K562 (cell line): Measurements from ENCODE around the gene DMD. TPM values are rescaled to one million over a fixed set of nuclear protein-coding genes. Genes with fewer than 3 reads are reported as not detected.

Experiments
- ATAC-seq: fragments of 200-7000 bp; cut with Tn5 transposase; 3 replicates; pipeline ENCODE4 v1.9.1; 2020; ENCODE audit warnings: moderate library complexity
- BruUV-seq: library from RNA; stranded (reverse); fragments of 400-500 nt; replicated peaks from 2 replicates; lab custom pipeline; 2021; lab: Mats Ljungman, UMichigan
- CTCF ChIA-PET: fragments of 300-600 bp; formaldehyde crosslinking; extraction: SDS; loops from one replicate; lab custom pipeline; 2021; ENCODE audit warnings: low intra/inter-chr PET ratio; lab: Yijun Ruan, JAX
- POLR2A ChIA-PET: fragments of 300-600, 350-650 bp; sonication (Branson Sonifier 250); formaldehyde crosslinking; extraction: SDS; loops from one replicate; lab custom pipeline; 2021; ENCODE audit warnings: antibody characterized with exemption, inconsistent platforms; lab: Yijun Ruan, JAX
- DNase-seq, 4 experiments: peaks; one replicate each; pipeline versions ENCODE4 v3.0.0 to v3.0.0-alpha.2; 2011 to 2018; ENCODE audit warnings: low spot score in 3 of 4, mixed read lengths in 3 of 4; ENCODE audit errors: extremely low read depth in 1 of 4
- FAIRE-seq: peaks from 2 replicates; lab custom pipeline; 2011; peaks lifted over from hg19 to GRCh38; lab: Jason Lieb, UNC
- H2AFZ ChIP-seq: 2 replicates; pipeline ENCODE4 v1.6.0; 2011; ENCODE audit warnings: low read depth, low read length, control low read depth, inconsistent platforms
- H3K27ac ChIP-seq: fragments of 200-600 bp; 3 replicates; pipeline ENCODE4 v1.8.0; 2011; ENCODE audit warnings: low read depth, mild to moderate bottlenecking, control low read depth, inconsistent platforms, low read length, moderate library complexity, mixed read lengths; ENCODE audit errors: extremely low read depth
- H3K27me3 ChIP-seq, 2 experiments: fragments of 300-600 bp in 1 of 2; 2 replicates in 1 of 2; 3 replicates in 1 of 2; pipeline versions ENCODE4 v1.6.0 to v1.8.0; 2011; ENCODE audit warnings: inconsistent platforms in 2 of 2, low read length in 2 of 2, mild to moderate bottlenecking in 1 of 2, mixed read lengths in 1 of 2, moderate library complexity in 1 of 2; ENCODE audit not compliant: control insufficient read depth in 2 of 2, insufficient read depth in 2 of 2
- H3K36me3 ChIP-seq: fragments of 300-600 bp; 3 replicates; pipeline ENCODE4 v1.8.0; 2011; ENCODE audit warnings: mild to moderate bottlenecking, low read length, inconsistent platforms; ENCODE audit not compliant: control insufficient read depth, insufficient read depth
- H3K4me1 ChIP-seq, 2 experiments: fragments of 200-600 bp in 1 of 2; replicated peaks in 1 of 2; 2 replicates in 1 of 2; 3 replicates in 1 of 2; pipeline versions ENCODE4 v1.5.1 to v1.8.0; 2011; ENCODE audit warnings: inconsistent platforms in 2 of 2, low read length in 2 of 2, mild to moderate bottlenecking in 1 of 2, mixed read lengths in 1 of 2, moderate library complexity in 1 of 2; ENCODE audit not compliant: control insufficient read depth in 2 of 2, insufficient read depth in 2 of 2
- H3K4me2 ChIP-seq: 2 replicates; pipeline ENCODE4 v1.6.1; 2011; ENCODE audit warnings: low read length, control low read depth, inconsistent platforms, mixed read lengths; ENCODE audit not compliant: insufficient read depth
- H3K4me3 ChIP-seq: fragments of 200-600 bp; sonication (generic), shearing (Covaris generic); 2 replicates; pipeline ENCODE4 v1.5.1; 2016; ENCODE audit warnings: control low read depth, inconsistent platforms
- H3K79me2 ChIP-seq: fragments of 200-600 bp; 3 replicates; pipeline ENCODE4 v1.8.0; 2011; ENCODE audit warnings: low read length, inconsistent platforms; ENCODE audit not compliant: control insufficient read depth, insufficient read depth
- H3K9ac ChIP-seq, 2 experiments: 2 replicates each; pipeline versions ENCODE4 v1.6.0 to v1.6.1; 2011; ENCODE audit warnings: low read depth in 2 of 2, low read length in 2 of 2, control low read depth in 1 of 2, inconsistent platforms in 1 of 2, mild to moderate bottlenecking in 1 of 2, mixed read lengths in 1 of 2; ENCODE audit not compliant: insufficient read depth in 1 of 2
- H3K9me1 ChIP-seq: one replicate; pipeline ENCODE4 v1.6.0; 2011; ENCODE audit warnings: inconsistent platforms, mild to moderate bottlenecking, low read length, moderate library complexity; ENCODE audit not compliant: control insufficient read depth, insufficient read depth
- H3K9me3 ChIP-seq: replicated peaks from 2 replicates; pipeline ENCODE4 v1.5.1; 2011; ENCODE audit warnings: low read depth, low read length, inconsistent platforms; ENCODE audit not compliant: control insufficient read depth, insufficient read depth
- H4K20me1 ChIP-seq: replicated peaks from 2 replicates; pipeline ENCODE4 v1.6.1; 2011; ENCODE audit warnings: low read length, inconsistent platforms, mixed read lengths; ENCODE audit not compliant: control insufficient read depth, insufficient read depth
- CCAR2 ChIP-seq: fragments of 200-400 bp; formaldehyde crosslinking; IDR thresholded peaks from 2 replicates; pipeline ENCODE4 v1.6.1; 2017; ENCODE audit warnings: mild to moderate bottlenecking, low read depth, low read length
- E2F3 ChIP-seq: fragments of 250-450 bp; sonication (Bioruptor Pico); IDR thresholded peaks from 2 replicates; pipeline ENCODE4 v1.4.0; 2020; ENCODE audit warnings: mild to moderate bottlenecking
- HMGN3 ChIP-seq: IDR thresholded peaks from 2 replicates; pipeline ENCODE4 v1.6.1; 2011; ENCODE audit warnings: borderline replicate concordance, low read depth, mild to moderate bottlenecking, mixed read lengths, low read length; ENCODE audit not compliant: insufficient read length; ENCODE audit errors: extremely low read depth
- HNRNPH1 ChIP-seq: fragments of 200-400 bp; formaldehyde crosslinking; optimal IDR thresholded peaks from 2 replicates; pipeline ENCODE3; 2017; ENCODE audit warnings: low read depth, mild to moderate bottlenecking, low read length, moderate library complexity
- TRIM28 ChIP-seq: fragments of 450-650 bp; IDR thresholded peaks from 2 replicates; pipeline ENCODE4 v1.6.1; 2017
- ZBTB49 ChIP-seq: sonication (generic); formaldehyde crosslinking; IDR thresholded peaks from 2 replicates; pipeline ENCODE4 v1.8.0; 2022; ENCODE audit warnings: missing genetic modification reagents, mild to moderate bottlenecking, borderline replicate concordance
- ZKSCAN8 ChIP-seq: fragments of 200-800 bp; sonication (Bioruptor generic); IDR thresholded peaks from 2 replicates; pipeline ENCODE4 v1.6.1; 2016; ENCODE audit warnings: missing genetic modification characterization, missing compliant biosample characterization
- ZNF140 ChIP-seq: fragments of 250-450 bp; sonication (Bioruptor Pico); IDR thresholded peaks from 2 replicates; pipeline ENCODE4 v1.8.0; 2021; ENCODE audit warnings: moderate library complexity, mild to moderate bottlenecking, inconsistent platforms
- ZNF444 ChIP-seq: fragments of 250-450 bp; sonication (Bioruptor Pico); IDR thresholded peaks from 2 replicates; pipeline ENCODE4 v1.4.0; 2020; ENCODE audit warnings: mild to moderate bottlenecking, moderate library complexity
- WGBS: fragments of 100-300 bp; shearing (Covaris generic); methylation state at CpG from one replicate; pipeline ENCODE4 v1.1.6; 2016; ENCODE audit warnings: low coverage, mixed read lengths; ENCODE audit not compliant: insufficient coverage; ENCODE audit errors: missing lambda C conversion rate; 5-methylcytosine and 5-hydroxymethylcytosine counted together
- in situ Hi-C: fragments of 300-500 bp; cut with MboI; formaldehyde crosslinking; loops from 4 replicates; pipeline ENCODE4 v1.15.0; 2018; ENCODE audit warnings: inconsistent platforms, mixed read lengths
- intact Hi-C: fragments of 100-400 bp; cut with micrococcal nuclease; formaldehyde crosslinking; loops from 2 replicates; pipeline ENCODE4 v1.14.2; 2022
- polyA plus RNA-seq, 8 experiments: library from polyadenylated mRNA; depleted of rRNA in 4 of 8; stranded (reverse) in 5 of 8; unstranded in 3 of 8; fragments of >200 nt; fragmentation: Nextera tagmentation in 2 of 8; fragmentation: Illumina TruSeq in 1 of 8; extraction: Ambion mirVana in 2 of 8; extraction: Trizol in 1 of 8; gene quantifications; 2 replicates each; pipeline versions ENCODE4 v1.2.1 to v1.2.3, GENCODE V29; 2011 to 2014; ENCODE audit warnings: inconsistent platforms in 1 of 8, missing spikeins in 1 of 8
- total RNA-seq, 7 experiments: library from RNA; depleted of rRNA in 6 of 7; stranded (reverse); fragments of >200 nt in 6 of 7; fragmentation: Illumina TruSeq in 2 of 7; extraction: Trizol in 2 of 7; gene quantifications; 2 replicates each; pipeline versions ENCODE4 v1.2.1 to v1.2.3, GENCODE V29; 2011 to 2021; ENCODE audit warnings: low replicate concordance in 1 of 7

The DMD gene
- total and polyA plus RNA-seq, 9 of the 15 experiments (the other 6 are each of a cell fraction or from before 2014, with no cell fraction given), result 3.8 to 20.4 (median 11.4) TPM

DNA sequence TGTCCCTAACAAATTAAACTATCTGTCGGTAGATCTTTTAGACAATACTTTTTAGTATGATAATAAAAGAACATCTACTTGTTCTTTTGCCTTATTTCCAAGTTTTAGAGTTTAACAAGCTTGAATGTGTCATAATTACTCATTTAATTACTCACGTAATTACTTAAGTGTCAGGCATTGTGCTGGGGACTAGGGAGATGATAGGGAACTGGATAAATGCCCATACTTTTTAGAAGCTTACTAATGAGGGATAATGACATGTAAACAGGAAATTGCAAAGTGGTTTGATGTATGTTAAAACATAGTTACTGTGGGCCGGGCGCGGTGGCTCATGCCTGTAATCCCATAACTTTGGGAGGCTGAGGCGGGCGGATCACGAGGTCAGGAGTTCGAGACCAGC, 158.3 kb downstream of the DMD start:
- intact Hi-C loops, result no loop called here
- no TSS peak for BruUV-seq

DNA sequence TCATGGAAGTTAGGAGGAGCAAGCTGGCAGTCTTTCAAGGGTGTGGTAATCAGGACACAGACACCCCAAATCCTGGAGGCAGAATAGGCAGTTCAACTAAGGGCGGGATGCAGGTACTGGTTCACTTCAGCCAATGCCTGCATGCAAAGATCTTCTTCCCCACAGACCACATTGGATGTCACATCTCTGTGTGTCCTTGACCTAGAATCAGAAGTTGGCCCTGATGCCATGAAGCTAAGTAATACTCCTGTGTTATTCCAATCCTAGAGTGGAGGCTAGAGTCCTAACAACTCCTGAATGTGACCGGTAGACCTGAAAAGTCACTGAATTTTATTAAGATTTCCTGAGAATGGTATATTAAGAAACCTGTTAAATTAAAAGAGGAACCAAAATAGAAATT, 165.5 kb downstream of the DMD start:
- intact Hi-C loops, result no loop called here
- no peaks in the 10 kb centered on the region for H3K36me3 ChIP-seq
- H3K27ac ChIP-seq, result no peak overlapping the region
- FAIRE-seq (no peak), ATAC-seq (no peak), DNase-seq (no peak)
- TF ChIP-seq CCAR2 (no peak), ZNF140 (CRISPR knock-in tag) (no peak), TRIM28 (no peak), HMGN3 (no peak), E2F3 (no peak), ZBTB49 (no peak), ZKSCAN8 (no peak), ZNF444 (CRISPR knock-in tag) (no peak)
- ChIA-PET CTCF (no interaction called here), POLR2A (no interaction called here)
- no peaks in the 10 kb centered on the region for H3K9me1 ChIP-seq
- no peaks in the 10 kb centered on the region for H3K27me3 ChIP-seq
- H4K20me1 ChIP-seq, result no peaks in the 10 kb centered on the region
- no peaks in the 10 kb centered on the region for H3K79me2 ChIP-seq
- WGBS, result 0% methylated on average over 2 of the region's 2 CpGs
- no peak overlapping the region for H3K9ac ChIP-seq
- H3K4me1 ChIP-seq, result no peaks in the 10 kb centered on the region
- no peak overlapping the region for H2AFZ ChIP-seq
- BruUV-seq, result no TSS peak
- in situ Hi-C loops, result no loop called here
- H3K4me2 ChIP-seq, result no peak overlapping the region
- no peak overlapping the region for H3K4me3 ChIP-seq
- H3K9me3 ChIP-seq, result no peaks in the 10 kb centered on the region

More for the DNA sequence above, 158.3 kb downstream of the DMD start:
- CTCF ChIA-PET, result no interaction called here
- DNase-seq, result no peak
- Histone ChIP-seq H3K4me1 (no peaks in the 10 kb centered on the region), H3K9me3 (no peaks in the 10 kb centered on the region), H3K9ac (no peak overlapping the region), H3K36me3 (no peaks in the 10 kb centered on the region), H3K27me3 (no peaks in the 10 kb centered on the region), H3K79me2 (no peaks in the 10 kb centered on the region), H2AFZ (no peak overlapping the region)
- no peak for TF ChIP-seq HNRNPH1
- TF ChIP-seq, all 486 proteins: peak for 0
- no peaks in the 10 kb centered on the region for H3K9me1 ChIP-seq
- WGBS, result 0% methylated on average over 3 of the region's 9 CpGs
- H3K27ac ChIP-seq, result no peak overlapping the region
- no peak for FAIRE-seq
- ATAC-seq, result no peak
- no peaks in the 10 kb centered on the region for H4K20me1 ChIP-seq
- POLR2A ChIA-PET, result no interaction called here
- no peak overlapping the region for H3K4me3 ChIP-seq
- in situ Hi-C loops, result no loop called here
- no peak overlapping the region for H3K4me2 ChIP-seq
